ENCODE data around the gene LSM7. TPM values are rescaled to one million over a fixed set of nuclear protein-coding genes. Genes with fewer than 3 reads are reported as not detected.

Gene LSM7
- total and polyA plus RNA-seq, 9 of the 15 experiments (the other 6 are each of a cell fraction or from before 2014, with no cell fraction given), result 40.5 to 690 (median 265) TPM

GRCh38 chr19:2282062-2282861 lies 46.1 kb downstream of the LSM7 start, which contains the start of gene PEAK3 (continued):
- TF ChIP-seq RNF219 (CRISPR knock-in tag; IDR thresholded peaks at IDR 0.05), result no peak
- peak in 1 of 3 experiments; percentile 8 for TF ChIP-seq YY1 (IDR thresholded peaks at IDR 0.05; ENCODE audit: borderline replicate concordance in 1 of 3, control insufficient read depth in 1 of 3, extremely low read depth in 1 of 3, insufficient read depth in 3 of 3, insufficient read length in 1 of 3, insufficient replicate concordance in 2 of 3, low read depth in 1 of 3, low read length in 2 of 3)
- no peak for TF ChIP-seq CBFA2T2 (conservative IDR thresholded peaks at IDR 0.05)
- TF ChIP-seq MCM2 (IDR thresholded peaks at IDR 0.05; ENCODE audit: low read depth), result no peak
- no peak for TF ChIP-seq DNMT1 (IDR thresholded peaks at IDR 0.05)
- no peak for TF ChIP-seq ZFP1 (CRISPR knock-in tag; IDR thresholded peaks at IDR 0.05)
- TF ChIP-seq ZNF507 (tag; conservative IDR thresholded peaks at IDR 0.05), result no peak
- no peak for TF ChIP-seq TRIM24 (IDR thresholded peaks at IDR 0.05)
- TF ChIP-seq ARID3A (IDR thresholded peaks at IDR 0.05; ENCODE audit: borderline replicate concordance, low read depth, low read length), result no peak
- no peak for TF ChIP-seq HNRNPLL (IDR thresholded peaks at IDR 0.05; ENCODE audit: low read depth, low read length, poor library complexity, severe bottlenecking)
- TF ChIP-seq ZNF407 (IDR thresholded peaks at IDR 0.05; ENCODE audit: low read depth), result no peak
- no peak for TF ChIP-seq SIN3A (IDR thresholded peaks at IDR 0.05; ENCODE audit: borderline replicate concordance in 2 of 2, control insufficient read depth in 1 of 2, low read depth in 2 of 2, low read length in 2 of 2)
- no peak for TF ChIP-seq ELK3 (CRISPR knock-in tag; IDR thresholded peaks at IDR 0.05)

All from K562 (cell line).